ENCODE results near the gene ELMOD3. TPM values are rescaled to one million over a fixed set of nuclear protein-coding genes. Genes with fewer than 3 reads are reported as not detected.
A peak's percentile ranks its signal among the peaks of the same experiment; 100 is the strongest.
"Not testable (repeated sequence)": the region's sequence is repeated elsewhere in the genome, so short reads cannot be mapped to it uniquely, and the experiment has no call there.

Gene ELMOD3
- total and polyA plus RNA-seq, 3 experiments from 2014 or later = 12.2 to 14.4 (median 13.6) TPM

GRCh38 chr2:85325466-85325811 is 29.1 kb upstream of the ELMOD3 start:
- peak overlapping the region; percentile 98 for H3K27ac ChIP-seq (ENCODE audit: low read depth, low read length)

GRCh38 chr2:85326406-85327159 is 28.0 kb upstream of the ELMOD3 start:
- CTCF ChIA-PET = interaction anchor here (0.8 to 1.4 kb wide), 6 partner anchors 8 to 226 kb away, joined by 3 to 5 read pairs (median 3); no protein-coding TSS in a partner anchor
- POLR2A ChIA-PET = interaction anchor here (0.6 to 4.1 kb wide), 20 partner anchors 7 to 1115 kb away, joined by 3 to 86 read pairs (median 4); partner anchors contain the start of genes C2orf68, ELMOD3, MAT2A and RETSAT
- H3K36me3 Mint-ChIP-seq = peaks cover 24 to 68% (median 33%) of the 10 kb centered on the region in 3 donors
- Histone ChIP-seq H3K36me3 (ENCODE audit: insufficient read depth, low read length) (peaks cover 38% of the 10 kb centered on the region), H3K27me3 (ENCODE audit: insufficient read depth, low read length, poor library complexity, severe bottlenecking) (no peaks in the 10 kb centered on the region), H3K4me3 (ENCODE audit: low read length) (peak overlapping the region; percentile 86), H3K4me1 (ENCODE audit: insufficient read depth, low read length) (peaks cover 49% of the 10 kb centered on the region), H3K27ac (ENCODE audit: low read depth, low read length) (peak overlapping the region; percentile 98), H3K9me3 (ENCODE audit: low read length) (no peaks in the 10 kb centered on the region)
- H3K27ac Mint-ChIP-seq = peak overlapping the region; percentile 94 to 100 (median 99)
- H3K9me3 Mint-ChIP-seq = no peaks in the 10 kb centered on the region
- DNase-seq = peak; percentile 15 to 67 (median 58)
- H3K4me1 Mint-ChIP-seq = peaks cover 51 to 63% (median 59%) of the 10 kb centered on the region in 3 donors
- peaks cover 0 to 1% of the 10 kb centered on the region in 2 donors for H3K27me3 Mint-ChIP-seq
- H3K4me3 Mint-ChIP-seq = peak overlapping the region; percentile 92 to 100 (median 99)

More at GRCh38 chr2:85325466-85325811, 29.1 kb upstream of the ELMOD3 start:
- POLR2A ChIA-PET = interaction anchor here (0.6 to 4.1 kb wide), 4 partner anchors 11 to 34 kb away, joined by 3 to 86 read pairs (median 8); partner anchors contain the start of genes ELMOD3 and RETSAT
- peaks cover 49% of the 10 kb centered on the region for H3K36me3 ChIP-seq (ENCODE audit: insufficient read depth, low read length)
- peak overlapping the region; percentile 92 to 100 (median 99) for H3K4me3 Mint-ChIP-seq
- H3K9me3 ChIP-seq (ENCODE audit: low read length) = no peaks in the 10 kb centered on the region
- CTCF ChIA-PET = interaction anchor here (1.0 to 1.6 kb wide), 2 partner anchors 18 to 215 kb away, joined by 3 to 4 read pairs; no protein-coding TSS in a partner anchor
- peak overlapping the region; percentile 86 for H3K4me3 ChIP-seq (ENCODE audit: low read length)
- H3K4me1 Mint-ChIP-seq = peaks cover 63 to 66% (median 64%) of the 10 kb centered on the region in 3 donors
- H3K36me3 Mint-ChIP-seq = peaks cover 28 to 80% (median 30%) of the 10 kb centered on the region in 3 donors
- no peaks in the 10 kb centered on the region for H3K9me3 Mint-ChIP-seq
- no peak for DNase-seq
- H3K27me3 ChIP-seq (ENCODE audit: insufficient read depth, low read length, poor library complexity, severe bottlenecking) = no peaks in the 10 kb centered on the region
- peaks cover 60% of the 10 kb centered on the region for H3K4me1 ChIP-seq (ENCODE audit: insufficient read depth, low read length)
- peak overlapping the region; percentile 90 to 100 (median 99) for H3K27ac Mint-ChIP-seq
- no peaks in the 10 kb centered on the region for H3K27me3 Mint-ChIP-seq

GRCh38 chr2:85327160-85327821 is 27.3 kb upstream of the ELMOD3 start:
- Histone ChIP-seq H3K4me1 (ENCODE audit: insufficient read depth, low read length) (peaks cover 42% of the 10 kb centered on the region), H3K9me3 (ENCODE audit: low read length) (no peaks in the 10 kb centered on the region), H3K27me3 (ENCODE audit: insufficient read depth, low read length, poor library complexity, severe bottlenecking) (no peaks in the 10 kb centered on the region), H3K27ac (ENCODE audit: low read depth, low read length) (peak overlapping the region; percentile 98), H3K36me3 (ENCODE audit: insufficient read depth, low read length) (peaks cover 31% of the 10 kb centered on the region), H3K4me3 (ENCODE audit: low read length) (peak overlapping the region; percentile 86)
- H3K27me3 Mint-ChIP-seq = peaks cover 0 to 1% of the 10 kb centered on the region in 2 donors
- H3K27ac Mint-ChIP-seq = peak overlapping the region; percentile 94 to 100 (median 99)
- CTCF ChIA-PET = interaction anchor here (0.8 to 1.4 kb wide), 6 partner anchors 8 to 225 kb away, joined by 3 to 4 read pairs (median 3); no protein-coding TSS in a partner anchor
- H3K4me1 Mint-ChIP-seq = peaks cover 44 to 56% (median 52%) of the 10 kb centered on the region in 3 donors
- DNase-seq = peak; percentile 40 to 79 (median 62)
- peak overlapping the region; percentile 92 to 100 (median 99) for H3K4me3 Mint-ChIP-seq
- POLR2A ChIA-PET = interaction anchor here (0.6 to 4.1 kb wide), 24 partner anchors 8 to 1459 kb away, joined by 3 to 86 read pairs (median 3); partner anchors contain the start of genes C2orf68, ELMOD3, MAT2A and RETSAT
- no peaks in the 10 kb centered on the region for H3K9me3 Mint-ChIP-seq
- peaks cover 19 to 61% (median 33%) of the 10 kb centered on the region in 3 donors for H3K36me3 Mint-ChIP-seq

GRCh38 chr2:85327822-85328617 is 26.5 kb upstream of the ELMOD3 start, which contains the start of gene TGOLN2:
TSS of gene TGOLN2 (minus strand) at chr2:85327989. CDS start at chr2:85327962, 27 bp downstream.
- ChIA-PET POLR2A (interaction anchor here (0.6 to 4.1 kb wide), 22 partner anchors 9 to 1458 kb away, joined by 3 to 86 read pairs (median 3); partner anchors contain the start of genes C2orf68, ELMOD3, MAT2A and RETSAT), CTCF (interaction anchor here (0.9 to 1.4 kb wide), 3 partner anchors 9 to 224 kb away, joined by 3 to 4 read pairs (median 3); no protein-coding TSS in a partner anchor)
- Mint-ChIP-seq H3K27me3 (peaks cover 0 to 1% of the 10 kb centered on the region in 2 donors), H3K4me1 (peaks cover 37 to 48% (median 44%) of the 10 kb centered on the region in 3 donors), H3K4me3 (peak within 1 kb of the TSS; percentile 92 to 100 (median 99)), H3K27ac (peak within 1 kb of the TSS; percentile 94 to 100 (median 99)), H3K36me3 (peaks cover 14 to 54% (median 28%) of the 10 kb centered on the region in 3 donors), H3K9me3 (no peaks in the 10 kb centered on the region)
- Histone ChIP-seq H3K4me3 (ENCODE audit: low read length) (peak within 1 kb of the TSS; percentile 86), H3K27ac (ENCODE audit: low read depth, low read length) (peak within 1 kb of the TSS; percentile 98), H3K9me3 (ENCODE audit: low read length) (no peaks in the 10 kb centered on the region), H3K36me3 (ENCODE audit: insufficient read depth, low read length) (peaks cover 24% of the 10 kb centered on the region), H3K27me3 (ENCODE audit: insufficient read depth, low read length, poor library complexity, severe bottlenecking) (no peaks in the 10 kb centered on the region), H3K4me1 (ENCODE audit: insufficient read depth, low read length) (peaks cover 34% of the 10 kb centered on the region)
- peak; percentile 90 to 96 (median 94) for DNase-seq

- Mint-ChIP-seq H3K27me3 (peaks cover 0 to 1% of the 10 kb centered on the region in 2 donors), H3K36me3 (peaks cover 8 to 45% (median 21%) of the 10 kb centered on the region in 3 donors), H3K27ac (peak overlapping the region in 5 of 8 donors; percentile 3 to 100 (median 38)), H3K4me1 (peaks cover 27 to 36% (median 34%) of the 10 kb centered on the region in 3 donors), H3K4me3 (peak overlapping the region in 6 of 7 donors; percentile 4 to 100 (median 20)), H3K9me3 (no peaks in the 10 kb centered on the region)
- H3K36me3 ChIP-seq (ENCODE audit: insufficient read depth, low read length) = peaks cover 16% of the 10 kb centered on the region
- no peaks in the 10 kb centered on the region for H3K27me3 ChIP-seq (ENCODE audit: insufficient read depth, low read length, poor library complexity, severe bottlenecking)
- H3K9me3 ChIP-seq (ENCODE audit: low read length) = no peaks in the 10 kb centered on the region
- H3K27ac ChIP-seq (ENCODE audit: low read depth, low read length) = no peak overlapping the region
- POLR2A ChIA-PET = interaction anchor here (0.6 to 4.1 kb wide), 3 partner anchors 25 to 858 kb away, joined by 3 to 86 read pairs (median 4); partner anchors contain the start of genes ELMOD3, KCMF1 and RETSAT
- CTCF ChIA-PET = interaction anchor here (0.8 kb wide), 1 partner anchor 25 kb away, joined by 3 read pairs; the partner anchor contains the start of genes ELMOD3 and RETSAT
- peaks cover 22% of the 10 kb centered on the region for H3K4me1 ChIP-seq (ENCODE audit: insufficient read depth, low read length)
- H3K4me3 ChIP-seq (ENCODE audit: low read length) = no peak overlapping the region
- DNase-seq = no peak
These were observed 25.4 kb upstream of the ELMOD3 start for GRCh38 chr2:85329181-85329651.

GRCh38 chr2:85329701-85330100 is 24.9 kb upstream of the ELMOD3 start:
- peak overlapping the region in 2 of 8 donors; percentile 38 to 55 for H3K27ac Mint-ChIP-seq
- H3K27me3 ChIP-seq (ENCODE audit: insufficient read depth, low read length, poor library complexity, severe bottlenecking); H3K27me3 Mint-ChIP-seq; POLR2A ChIA-PET; H3K4me3 ChIP-seq (ENCODE audit: low read length); H3K9me3 Mint-ChIP-seq; H3K9me3 ChIP-seq (ENCODE audit: low read length); DNase-seq; H3K27ac ChIP-seq (ENCODE audit: low read depth, low read length): not testable (repeated sequence)
- Histone ChIP-seq H3K36me3 (ENCODE audit: insufficient read depth, low read length) (peaks cover 13% of the 10 kb centered on the region), H3K4me1 (ENCODE audit: insufficient read depth, low read length) (peaks cover 18% of the 10 kb centered on the region)
- H3K4me3 Mint-ChIP-seq = peak overlapping the region in 5 of 7 donors; percentile 15 to 46 (median 20)
- peaks cover 22 to 32% (median 29%) of the 10 kb centered on the region in 3 donors for H3K4me1 Mint-ChIP-seq
- H3K36me3 Mint-ChIP-seq = peaks cover 7 to 40% (median 20%) of the 10 kb centered on the region in 3 donors
- CTCF ChIA-PET = interaction anchor here (0.8 kb wide), 1 partner anchor 25 kb away, joined by 3 read pairs; the partner anchor contains the start of genes ELMOD3 and RETSAT

All from CD8-positive, alpha-beta memory T cell (primary cell).